Measurements from ENCODE around the gene CST7. TPM values are rescaled to one million over a fixed set of nuclear protein-coding genes. Genes with fewer than 3 reads are reported as not detected.

CST7 gene
- polyA plus RNA-seq, 1 experiment = not detected

DNA sequence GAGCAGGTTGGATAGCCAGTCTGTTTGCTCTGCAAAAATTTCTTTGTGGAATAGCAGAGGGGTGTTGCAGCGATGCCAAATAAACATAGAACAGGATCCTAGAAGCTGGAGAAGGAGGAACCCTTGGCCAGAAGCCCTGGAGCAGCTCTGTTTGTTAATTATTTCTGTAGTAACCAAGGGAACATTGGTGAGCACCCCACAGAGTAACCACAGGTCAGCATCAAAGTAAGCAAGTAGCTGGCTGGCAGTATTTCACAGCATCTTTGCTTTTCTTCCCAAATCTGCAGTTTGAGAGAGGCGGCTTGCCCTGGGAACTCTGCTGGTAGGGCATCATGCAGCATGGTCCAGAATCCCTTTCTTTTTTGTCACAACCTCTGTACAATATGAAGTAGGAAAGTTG lies 56.2 kb downstream of the CST7 start:
- Histone ChIP-seq H3K4me3 (ENCODE audit: low read depth, low read length) (no peak overlapping the region), H3K27me3 (ENCODE audit: control insufficient read depth, insufficient read depth, low read length) (no peaks in the 10 kb centered on the region), H3K36me3 (ENCODE audit: control insufficient read depth, insufficient read depth, low read length) (peaks cover 2% of the 10 kb centered on the region)
- POLR2A ChIA-PET = no interaction called here
- TF ChIP-seq, protein P1, sequence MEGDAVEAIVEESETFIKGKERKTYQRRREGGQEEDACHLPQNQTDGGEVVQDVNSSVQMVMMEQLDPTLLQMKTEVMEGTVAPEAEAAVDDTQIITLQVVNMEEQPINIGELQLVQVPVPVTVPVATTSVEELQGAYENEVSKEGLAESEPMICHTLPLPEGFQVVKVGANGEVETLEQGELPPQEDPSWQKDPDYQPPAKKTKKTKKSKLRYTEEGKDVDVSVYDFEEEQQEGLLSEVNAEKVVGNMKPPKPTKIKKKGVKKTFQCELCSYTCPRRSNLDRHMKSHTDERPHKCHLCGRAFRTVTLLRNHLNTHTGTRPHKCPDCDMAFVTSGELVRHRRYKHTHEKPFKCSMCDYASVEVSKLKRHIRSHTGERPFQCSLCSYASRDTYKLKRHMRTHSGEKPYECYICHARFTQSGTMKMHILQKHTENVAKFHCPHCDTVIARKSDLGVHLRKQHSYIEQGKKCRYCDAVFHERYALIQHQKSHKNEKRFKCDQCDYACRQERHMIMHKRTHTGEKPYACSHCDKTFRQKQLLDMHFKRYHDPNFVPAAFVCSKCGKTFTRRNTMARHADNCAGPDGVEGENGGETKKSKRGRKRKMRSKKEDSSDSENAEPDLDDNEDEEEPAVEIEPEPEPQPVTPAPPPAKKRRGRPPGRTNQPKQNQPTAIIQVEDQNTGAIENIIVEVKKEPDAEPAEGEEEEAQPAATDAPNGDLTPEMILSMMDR (IDR thresholded peaks at IDR 0.05; ENCODE audit: insufficient read depth, low read depth, low read length) = no peak
- no peak for DNase-seq (ENCODE audit: low read depth)
- CTCF ChIA-PET = no interaction called here

DNA sequence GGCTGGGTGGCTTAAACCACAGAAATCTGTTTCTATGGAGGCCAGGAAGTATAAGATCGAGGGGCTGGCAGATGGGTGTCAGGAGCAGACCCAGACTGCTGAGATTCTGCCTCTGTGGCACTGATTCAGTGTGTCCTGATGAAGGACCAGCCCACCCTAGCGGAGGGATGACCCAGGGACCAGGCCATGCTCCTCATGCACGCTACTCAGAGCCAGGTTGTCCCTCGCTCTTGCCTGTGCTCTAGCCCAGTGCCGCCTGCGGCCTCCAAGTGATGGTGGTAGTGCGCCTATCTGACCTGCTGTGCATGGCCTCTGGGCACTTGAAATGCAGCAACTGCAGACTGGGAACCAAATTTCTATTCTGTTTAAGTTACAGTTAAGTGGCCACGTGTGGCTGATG lies 56.6 kb downstream of the CST7 start:
- no peaks in the 10 kb centered on the region for H3K27me3 ChIP-seq (ENCODE audit: control insufficient read depth, insufficient read depth, low read length)
- DNase-seq (ENCODE audit: low read depth) = no peak
- no peak overlapping the region for H3K4me3 ChIP-seq (ENCODE audit: low read depth, low read length)
- TF ChIP-seq, protein P1 (IDR thresholded peaks at IDR 0.05; ENCODE audit: insufficient read depth, low read depth, low read length) = no peak
- ChIA-PET CTCF (no interaction called here), POLR2A (no interaction called here)
- H3K36me3 ChIP-seq (ENCODE audit: control insufficient read depth, insufficient read depth, low read length) = peaks cover 2% of the 10 kb centered on the region

DNA sequence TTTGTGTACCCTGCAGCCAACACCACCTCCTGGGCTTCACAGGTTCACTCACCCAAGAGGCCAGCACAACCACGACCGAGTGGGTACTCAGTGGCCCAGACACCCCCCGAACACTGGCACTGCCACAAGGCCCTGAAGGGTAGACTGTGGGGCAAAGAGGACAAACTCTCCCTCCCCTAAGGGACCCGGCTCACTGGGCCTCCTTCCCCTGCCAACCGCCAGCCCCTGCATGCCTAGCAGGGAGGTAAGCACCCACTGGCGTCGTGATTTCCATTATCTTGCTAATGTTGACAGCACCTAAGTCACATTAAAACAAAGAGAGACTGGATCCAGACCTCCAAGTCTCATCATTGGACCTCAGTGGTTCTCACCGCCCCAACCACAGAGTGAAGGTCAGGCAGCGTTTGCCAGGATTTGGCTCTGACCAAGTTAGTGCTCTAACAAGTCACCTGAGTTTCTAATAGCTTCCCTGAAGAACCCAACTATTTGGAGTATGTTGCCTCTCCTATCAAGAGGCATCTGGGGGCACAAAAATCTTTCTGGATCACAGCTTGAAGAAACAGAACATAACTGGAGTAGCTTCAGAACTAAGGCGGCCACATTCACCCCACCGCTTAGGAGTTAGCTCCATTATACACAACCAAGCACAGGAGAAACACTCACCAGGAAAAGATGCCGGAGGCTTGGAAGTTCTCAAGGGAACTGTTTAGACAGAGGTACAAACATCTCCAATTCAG lies 57.5 kb downstream of the CST7 start:
- ChIA-PET CTCF (no interaction called here), POLR2A (no interaction called here)
- no peak for DNase-seq (ENCODE audit: low read depth)
- no peaks in the 10 kb centered on the region for H3K27me3 ChIP-seq (ENCODE audit: control insufficient read depth, insufficient read depth, low read length)
- peaks cover 2% of the 10 kb centered on the region for H3K36me3 ChIP-seq (ENCODE audit: control insufficient read depth, insufficient read depth, low read length)
- TF ChIP-seq, protein P1 (IDR thresholded peaks at IDR 0.05; ENCODE audit: insufficient read depth, low read depth, low read length) = no peak
- H3K4me3 ChIP-seq (ENCODE audit: low read depth, low read length) = no peak overlapping the region

DNA sequence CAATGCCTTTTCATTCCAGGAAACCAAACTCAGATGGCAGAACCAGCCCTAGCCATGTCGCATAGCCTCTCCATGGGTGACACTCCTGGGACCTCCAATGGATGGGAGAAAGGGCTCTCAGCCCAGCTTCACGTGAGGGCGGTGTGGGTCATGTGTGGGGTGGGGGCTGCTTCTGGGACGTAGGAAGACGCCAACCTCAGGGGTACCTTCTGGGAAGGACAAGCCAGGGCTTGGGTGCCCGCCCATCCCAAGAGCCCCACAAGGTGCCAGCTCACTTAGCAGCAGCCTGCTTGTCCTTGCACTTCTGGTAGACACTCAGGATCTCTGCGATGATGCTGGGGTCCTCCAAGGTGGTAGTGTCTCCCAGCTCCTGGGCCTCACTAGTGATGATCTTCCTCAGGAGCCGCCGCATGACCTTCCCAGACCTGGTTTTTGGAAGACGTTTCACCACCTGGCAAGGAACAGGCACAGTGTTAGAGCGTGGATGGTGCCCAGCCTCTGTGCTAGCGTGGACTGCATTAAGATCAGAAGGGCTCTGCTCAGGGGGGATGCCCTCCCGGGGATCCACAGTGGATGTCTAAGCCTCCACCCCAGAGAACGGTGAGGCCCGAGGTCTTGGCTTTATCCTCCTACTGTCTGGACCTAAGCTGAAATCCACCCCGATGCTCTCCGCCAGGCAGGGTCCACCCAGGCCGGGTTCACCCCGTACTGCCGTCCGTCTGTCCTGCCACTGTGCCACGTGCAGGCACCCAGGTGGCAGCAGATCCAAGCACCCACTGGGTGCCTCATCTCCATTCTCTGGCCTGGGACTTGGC lies 58.6 kb downstream of the CST7 start:
- TF ChIP-seq, protein P1 (IDR thresholded peaks at IDR 0.05; ENCODE audit: insufficient read depth, low read depth, low read length) = no peak
- DNase-seq (ENCODE audit: low read depth) = no peak
- CTCF ChIA-PET = interaction anchor here (1.3 kb wide), 1 partner anchor 12 kb away, joined by 5 read pairs; no protein-coding TSS in a partner anchor
- POLR2A ChIA-PET = no interaction called here
- Histone ChIP-seq H3K4me3 (ENCODE audit: low read depth, low read length) (no peak overlapping the region), H3K27me3 (ENCODE audit: control insufficient read depth, insufficient read depth, low read length) (no peaks in the 10 kb centered on the region), H3K36me3 (ENCODE audit: control insufficient read depth, insufficient read depth, low read length) (peaks cover 6% of the 10 kb centered on the region)

DNA sequence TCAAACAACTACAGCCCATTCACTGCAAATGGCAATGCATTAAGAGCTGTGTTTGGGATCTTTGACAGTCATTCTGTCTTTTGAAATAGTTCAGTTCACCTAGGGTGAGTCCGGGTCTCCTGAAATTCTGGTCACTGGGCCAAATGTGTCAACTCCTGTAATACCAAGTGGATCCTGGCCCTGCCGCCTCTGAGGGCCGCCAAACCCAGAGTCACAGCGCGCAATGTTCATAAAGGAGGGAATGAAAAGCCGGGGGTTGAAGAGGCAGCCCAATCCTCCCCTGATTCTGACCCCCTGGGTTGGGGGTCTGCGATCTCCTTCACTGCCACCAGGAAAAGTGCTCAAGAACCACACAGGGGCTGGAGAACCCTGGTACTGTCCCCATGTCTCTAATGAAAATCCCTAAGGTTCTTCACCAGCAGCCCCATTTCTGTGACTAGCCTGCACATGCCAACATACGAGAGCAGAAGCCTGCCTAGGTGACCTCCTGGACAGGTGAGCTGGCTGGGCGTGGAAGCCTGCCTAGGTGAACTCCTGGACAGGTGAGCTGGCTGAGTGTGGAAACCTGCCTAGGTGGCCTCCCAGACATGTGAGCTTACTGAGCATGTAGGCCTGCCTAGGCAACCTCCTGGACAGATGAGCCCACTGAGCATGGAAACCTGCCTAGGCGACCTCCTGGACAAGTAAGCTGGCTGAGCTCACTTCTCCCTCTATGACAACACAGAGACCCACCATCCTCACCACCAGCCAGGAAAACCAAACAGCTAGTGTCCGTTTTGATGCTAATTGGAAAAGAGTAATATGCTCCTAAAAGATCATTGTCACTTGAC lies 59.5 kb downstream of the CST7 start:
- no peak overlapping the region for H3K4me3 ChIP-seq (ENCODE audit: low read depth, low read length)
- TF ChIP-seq, protein P1 (IDR thresholded peaks at IDR 0.05; ENCODE audit: insufficient read depth, low read depth, low read length) = no peak
- DNase-seq (ENCODE audit: low read depth) = no peak
- H3K36me3 ChIP-seq (ENCODE audit: control insufficient read depth, insufficient read depth, low read length) = peaks cover 6% of the 10 kb centered on the region
- no peaks in the 10 kb centered on the region for H3K27me3 ChIP-seq (ENCODE audit: control insufficient read depth, insufficient read depth, low read length)
- CTCF ChIA-PET = interaction anchor here (1.3 kb wide), 1 partner anchor 13 kb away, joined by 5 read pairs; no protein-coding TSS in a partner anchor
- POLR2A ChIA-PET = no interaction called here

All from BJ (cell line).